ENCODE results near the gene CNBP. TPM values are rescaled to one million over a fixed set of nuclear protein-coding genes. Genes with fewer than 3 reads are reported as not detected.

Gene CNBP
- total RNA-seq, 1 donor from 2014 or later: 138 TPM

DNA sequence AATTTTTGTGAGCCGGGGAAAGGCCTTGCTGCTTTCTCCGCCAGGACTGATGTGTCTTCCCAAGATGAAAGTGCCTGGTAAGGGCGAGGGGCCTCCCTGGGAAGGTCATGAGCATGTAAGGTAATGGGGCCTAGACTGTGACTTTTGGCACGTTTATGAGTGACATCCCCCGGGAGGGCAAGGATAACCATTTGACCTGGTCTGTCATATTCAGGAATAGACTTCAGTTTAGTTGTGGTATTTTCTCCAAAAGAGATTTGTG is 631 bp upstream of the CNBP start:
- H3K27ac Mint-ChIP-seq (ENCODE audit: unreplicated experiment): peak overlapping the region; percentile 96

DNA sequence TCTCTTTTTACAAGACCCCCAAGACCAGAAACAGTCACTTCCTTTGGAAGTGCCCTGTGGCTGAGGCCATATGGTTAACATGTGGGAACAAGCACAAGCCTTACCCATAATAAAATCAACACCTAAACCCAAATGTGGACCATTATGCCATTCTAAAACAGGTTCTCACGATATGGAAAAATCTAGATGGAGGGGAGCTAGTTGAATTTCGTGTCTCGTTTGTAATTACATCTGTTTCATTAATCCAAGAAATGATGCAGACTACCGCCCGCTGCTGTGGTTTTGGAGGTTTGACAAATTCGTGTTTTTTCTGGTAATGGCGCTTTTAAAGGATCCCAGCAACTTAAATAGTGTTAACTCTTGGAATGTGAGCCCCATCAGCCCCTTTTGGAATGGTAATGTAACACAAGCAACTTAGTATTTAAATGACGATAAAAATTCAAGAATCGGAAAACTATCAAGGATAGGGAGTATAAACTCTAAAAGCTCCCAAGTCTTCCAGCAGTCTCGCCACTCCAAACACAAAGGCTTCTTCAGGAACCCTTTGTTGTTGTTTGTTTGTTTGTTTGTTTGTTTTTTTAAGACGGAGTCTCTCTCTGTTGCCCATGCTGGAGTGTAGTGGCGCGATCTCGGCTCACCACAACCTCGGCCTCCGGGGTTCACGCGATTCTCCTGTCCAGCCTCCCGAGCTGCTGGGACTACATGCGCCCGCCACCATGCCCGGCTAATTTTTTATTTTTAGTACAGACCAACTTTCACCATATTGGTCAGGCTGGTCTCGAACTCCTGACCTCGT is 1.1 kb downstream of the CNBP start:
- no peak for DNase-seq (ENCODE audit: low spot score)
- peak overlapping the region; percentile 92 for H3K4me3 Mint-ChIP-seq (ENCODE audit: unreplicated experiment)

More for the DNA sequence above, 631 bp upstream of the CNBP start:
- no peak for DNase-seq (ENCODE audit: low spot score)
- H3K9me3 Mint-ChIP-seq (ENCODE audit: low read depth): no peaks in the 10 kb centered on the region
- TF ChIP-seq, protein P1, sequence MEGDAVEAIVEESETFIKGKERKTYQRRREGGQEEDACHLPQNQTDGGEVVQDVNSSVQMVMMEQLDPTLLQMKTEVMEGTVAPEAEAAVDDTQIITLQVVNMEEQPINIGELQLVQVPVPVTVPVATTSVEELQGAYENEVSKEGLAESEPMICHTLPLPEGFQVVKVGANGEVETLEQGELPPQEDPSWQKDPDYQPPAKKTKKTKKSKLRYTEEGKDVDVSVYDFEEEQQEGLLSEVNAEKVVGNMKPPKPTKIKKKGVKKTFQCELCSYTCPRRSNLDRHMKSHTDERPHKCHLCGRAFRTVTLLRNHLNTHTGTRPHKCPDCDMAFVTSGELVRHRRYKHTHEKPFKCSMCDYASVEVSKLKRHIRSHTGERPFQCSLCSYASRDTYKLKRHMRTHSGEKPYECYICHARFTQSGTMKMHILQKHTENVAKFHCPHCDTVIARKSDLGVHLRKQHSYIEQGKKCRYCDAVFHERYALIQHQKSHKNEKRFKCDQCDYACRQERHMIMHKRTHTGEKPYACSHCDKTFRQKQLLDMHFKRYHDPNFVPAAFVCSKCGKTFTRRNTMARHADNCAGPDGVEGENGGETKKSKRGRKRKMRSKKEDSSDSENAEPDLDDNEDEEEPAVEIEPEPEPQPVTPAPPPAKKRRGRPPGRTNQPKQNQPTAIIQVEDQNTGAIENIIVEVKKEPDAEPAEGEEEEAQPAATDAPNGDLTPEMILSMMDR (IDR thresholded peaks at IDR 0.05): peak; percentile 10
- peaks cover 36% of the 10 kb centered on the region for H3K4me1 Mint-ChIP-seq (ENCODE audit: low read depth)
- peak overlapping the region; percentile 92 for H3K4me3 Mint-ChIP-seq (ENCODE audit: unreplicated experiment)
- H3K36me3 Mint-ChIP-seq (ENCODE audit: low read depth): peaks cover under 1% of the 10 kb centered on the region
- no peaks in the 10 kb centered on the region for H3K27me3 Mint-ChIP-seq (ENCODE audit: low read depth)

DNA sequence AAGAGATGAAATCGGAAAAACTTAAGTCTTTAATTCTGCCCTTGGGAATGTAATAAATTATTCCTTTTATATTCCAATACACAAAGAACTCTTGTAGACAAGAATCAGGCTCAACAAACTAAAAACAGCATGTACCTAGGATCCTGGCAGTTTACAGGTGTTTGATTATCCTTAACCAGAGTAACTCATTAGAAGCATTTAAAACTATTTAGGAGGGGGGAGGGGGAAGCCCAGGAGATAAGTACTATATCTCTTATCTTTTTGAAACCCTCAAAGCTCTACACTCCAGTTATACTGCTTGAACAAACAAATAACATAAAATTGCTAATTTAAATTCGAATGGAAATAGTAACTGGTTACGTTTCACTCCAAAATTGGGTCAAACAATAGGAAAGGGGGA is 1.9 kb downstream of the CNBP start:
- H3K36me3 Mint-ChIP-seq (ENCODE audit: low read depth): peaks cover 2% of the 10 kb centered on the region
- no peaks in the 10 kb centered on the region for H3K27me3 Mint-ChIP-seq (ENCODE audit: low read depth)
- H3K27ac Mint-ChIP-seq (ENCODE audit: unreplicated experiment): peak overlapping the region; percentile 96
- DNase-seq (ENCODE audit: low spot score): no peak
- peaks cover 45% of the 10 kb centered on the region for H3K4me1 Mint-ChIP-seq (ENCODE audit: low read depth)
- TF ChIP-seq, protein P1 (IDR thresholded peaks at IDR 0.05): no peak
- peak overlapping the region; percentile 92 for H3K4me3 Mint-ChIP-seq (ENCODE audit: unreplicated experiment)
- H3K9me3 Mint-ChIP-seq (ENCODE audit: low read depth): no peaks in the 10 kb centered on the region

More for the DNA sequence above, 1.1 kb downstream of the CNBP start:
- Mint-ChIP-seq H3K4me1 (ENCODE audit: low read depth) (peaks cover 41% of the 10 kb centered on the region), H3K36me3 (ENCODE audit: low read depth) (peaks cover 2% of the 10 kb centered on the region), H3K27ac (ENCODE audit: unreplicated experiment) (peak overlapping the region; percentile 96), H3K27me3 (ENCODE audit: low read depth) (no peaks in the 10 kb centered on the region), H3K9me3 (ENCODE audit: low read depth) (no peaks in the 10 kb centered on the region)
- TF ChIP-seq, protein P1 (IDR thresholded peaks at IDR 0.05): no peak

DNA sequence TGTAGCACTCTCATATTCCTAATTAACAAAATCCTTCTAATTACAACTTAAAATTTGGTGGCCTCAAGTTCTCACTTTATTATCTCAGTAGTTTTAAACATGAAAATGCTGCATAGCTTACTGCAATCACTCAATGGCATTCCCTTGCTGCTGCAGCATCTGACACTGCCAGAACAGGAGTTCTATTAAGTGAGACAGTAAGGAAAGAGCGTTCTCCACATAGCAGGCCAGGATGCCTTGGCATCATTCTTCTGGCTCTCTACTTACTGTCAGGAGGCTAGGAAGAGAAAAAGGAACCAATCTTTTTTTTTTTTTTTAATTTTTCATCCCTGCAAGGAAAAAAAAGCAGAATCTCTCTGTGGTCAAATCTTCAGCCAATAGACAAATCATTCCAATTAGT is 3.2 kb downstream of the CNBP start:
- Mint-ChIP-seq H3K4me3 (ENCODE audit: unreplicated experiment) (peak overlapping the region; percentile 38), H3K9me3 (ENCODE audit: low read depth) (no peaks in the 10 kb centered on the region), H3K36me3 (ENCODE audit: low read depth) (peaks cover 2% of the 10 kb centered on the region), H3K4me1 (ENCODE audit: low read depth) (peaks cover 49% of the 10 kb centered on the region), H3K27ac (ENCODE audit: unreplicated experiment) (peak overlapping the region; percentile 32), H3K27me3 (ENCODE audit: low read depth) (no peaks in the 10 kb centered on the region)
- no peak for DNase-seq (ENCODE audit: low spot score)
- TF ChIP-seq, protein P1 (IDR thresholded peaks at IDR 0.05): no peak

DNA sequence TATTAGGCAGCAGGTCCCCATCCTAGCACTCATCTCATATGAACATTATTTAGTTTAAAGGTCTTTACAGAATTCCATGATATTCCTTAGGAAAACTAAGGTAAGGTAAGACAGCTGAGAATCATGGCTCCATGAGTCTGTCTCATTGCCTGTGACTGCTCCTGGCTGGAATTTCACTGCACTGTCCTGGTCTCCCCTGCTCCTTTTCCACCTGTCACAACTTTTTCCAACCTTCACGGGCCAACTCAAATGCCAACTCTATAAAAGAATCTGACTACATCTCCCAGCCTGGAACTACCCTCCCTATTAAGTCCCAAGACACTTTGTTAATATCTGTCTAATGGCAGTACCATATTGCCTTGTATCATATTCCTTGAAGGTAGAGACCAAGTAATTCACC is 7.6 kb downstream of the CNBP start:
- H3K9me3 Mint-ChIP-seq (ENCODE audit: low read depth): no peaks in the 10 kb centered on the region
- peak overlapping the region; percentile 15 for H3K27ac Mint-ChIP-seq (ENCODE audit: unreplicated experiment)
- peaks cover 5% of the 10 kb centered on the region for H3K36me3 Mint-ChIP-seq (ENCODE audit: low read depth)
- H3K4me3 Mint-ChIP-seq (ENCODE audit: unreplicated experiment): no peak overlapping the region
- TF ChIP-seq, protein P1 (IDR thresholded peaks at IDR 0.05): no peak
- DNase-seq (ENCODE audit: low spot score): no peak
- no peaks in the 10 kb centered on the region for H3K27me3 Mint-ChIP-seq (ENCODE audit: low read depth)
- H3K4me1 Mint-ChIP-seq (ENCODE audit: low read depth): peaks cover 51% of the 10 kb centered on the region
